Endothelial cell of umbilical vein (primary cell): Measurements from ENCODE around the gene CLDN19. TPM values are rescaled to one million over a fixed set of nuclear protein-coding genes. Genes with fewer than 3 reads are reported as not detected.

ENCODE experiments used
- BruUV-seq: library from RNA; stranded (reverse); fragments of 400-500 nt; replicated peaks from 2 replicates; lab custom pipeline; 2021; lab: Mats Ljungman, UMichigan
- CTCF ChIA-PET: fragments of 300-600, 350-600 bp; sonication (Branson Sonifier 250); formaldehyde crosslinking; loops from one replicate; lab custom pipeline; 2021; ENCODE audit warnings: antibody characterized with exemption, inconsistent platforms; lab: Charles Lee
- POLR2A ChIA-PET: fragments of 300-600, 350-600 bp; sonication (Branson Sonifier 250); formaldehyde crosslinking; loops from one replicate; lab custom pipeline; 2021; ENCODE audit warnings: antibody characterized with exemption, inconsistent platforms; lab: Charles Lee
- DNase-seq: peaks from one replicate; pipeline ENCODE4 v3.0.0-alpha.2; 2011; ENCODE audit warnings: low read depth, low spot score
- FAIRE-seq: peaks from 2 replicates; lab custom pipeline; 2011; peaks lifted over from hg19 to GRCh38; lab: Jason Lieb, UNC
- H2AFZ ChIP-seq: 2 replicates; pipeline ENCODE4 v1.6.0; 2012; ENCODE audit warnings: low read depth, low read length, control low read depth, inconsistent platforms
- H3K27ac ChIP-seq: 2 replicates; pipeline ENCODE4 v1.5.1; 2011; ENCODE audit warnings: low read depth, mild to moderate bottlenecking, control low read depth, low read length, moderate library complexity; ENCODE audit not compliant: insufficient read depth
- H3K27me3 ChIP-seq, 2 experiments: 2 replicates each; pipeline versions ENCODE4 v1.6.0 to v1.6.1; 2011; ENCODE audit warnings: low read length in 2 of 2, mixed read lengths in 1 of 2; ENCODE audit not compliant: control insufficient read depth in 2 of 2, insufficient read depth in 2 of 2
- H3K36me3 ChIP-seq, 2 experiments: 2 replicates in 1 of 2; 3 replicates in 1 of 2; pipeline ENCODE4 v1.5.1; 2011; ENCODE audit warnings: low read length in 2 of 2, mild to moderate bottlenecking in 1 of 2, moderate library complexity in 1 of 2; ENCODE audit not compliant: control insufficient read depth in 2 of 2, insufficient read depth in 2 of 2; ENCODE audit errors: extremely low read depth in 1 of 2
- H3K4me1 ChIP-seq: 3 replicates; pipeline ENCODE4 v1.5.1; 2011; ENCODE audit warnings: mild to moderate bottlenecking, low read length; ENCODE audit not compliant: control insufficient read depth, insufficient read depth; ENCODE audit errors: extremely low read depth
- H3K4me2 ChIP-seq: 2 replicates; pipeline ENCODE4 v1.6.1; 2011; ENCODE audit warnings: low read length, control low read depth, mixed read lengths; ENCODE audit not compliant: insufficient read depth
- H3K4me3 ChIP-seq, 3 experiments: fragments of 200-600 bp in 1 of 3; sonication (generic), shearing (Covaris generic) in 1 of 3; replicated peaks in 1 of 3; 2 replicates each; pipeline ENCODE4 v1.5.1; 2011 to 2016; ENCODE audit warnings: control low read depth in 3 of 3, low read length in 3 of 3, mild to moderate bottlenecking in 2 of 3, inconsistent platforms in 1 of 3, low read depth in 1 of 3, moderate library complexity in 1 of 3; ENCODE audit not compliant: insufficient read depth in 1 of 3
- H3K79me2 ChIP-seq: 2 replicates; pipeline ENCODE4 v1.6.0; 2012; ENCODE audit warnings: low read length, inconsistent platforms; ENCODE audit not compliant: control insufficient read depth, insufficient read depth
- H3K9ac ChIP-seq: replicated peaks from 2 replicates; pipeline ENCODE3; 2011; ENCODE audit warnings: low read length, control low read depth; ENCODE audit not compliant: insufficient read depth; ENCODE audit errors: extremely low read depth
- H3K9me1 ChIP-seq: replicated peaks from 3 replicates; pipeline ENCODE4 v1.6.0; 2011; ENCODE audit warnings: mild to moderate bottlenecking, low read length; ENCODE audit not compliant: control insufficient read depth, insufficient read depth; ENCODE audit errors: extremely low read depth
- H3K9me3 ChIP-seq: replicated peaks from 2 replicates; pipeline ENCODE4 v1.5.1; 2012; ENCODE audit warnings: low read length, inconsistent platforms; ENCODE audit not compliant: control insufficient read depth, insufficient read depth
- H4K20me1 ChIP-seq: replicated peaks from 2 replicates; pipeline ENCODE3; 2011; ENCODE audit warnings: mild to moderate bottlenecking, low read length; ENCODE audit not compliant: control insufficient read depth, insufficient read depth; ENCODE audit errors: extremely low read depth
- CTCF ChIP-seq, 2 donors: IDR thresholded peaks; 1 replicate in 1 of 2; 2 replicates in 1 of 2; pipeline ENCODE4 v1.5.1; 2011; ENCODE audit warnings: low read length in 2 of 2, mild to moderate bottlenecking in 2 of 2, moderate library complexity in 2 of 2, control low read depth in 1 of 2, inconsistent platforms in 1 of 2, low read depth in 1 of 2; ENCODE audit not compliant: insufficient read depth in 1 of 2; ENCODE audit errors: extremely low read depth in 1 of 2
- EZH2 ChIP-seq: IDR thresholded peaks from 2 replicates; pipeline ENCODE4 v1.6.1; 2012; ENCODE audit warnings: borderline replicate concordance, low read depth, mild to moderate bottlenecking, moderate library complexity, low read length, inconsistent platforms; ENCODE audit not compliant: severe bottlenecking
- FOS ChIP-seq: IDR thresholded peaks from 2 replicates; pipeline ENCODE4 v1.6.1; 2011; ENCODE audit warnings: mild to moderate bottlenecking, low read length, moderate library complexity, borderline replicate concordance; ENCODE audit not compliant: insufficient read depth
- GATA2 ChIP-seq: IDR thresholded peaks from 2 replicates; pipeline ENCODE4 v1.7.0; 2011; ENCODE audit warnings: low read depth, mild to moderate bottlenecking, moderate library complexity, mixed read lengths, low read length; ENCODE audit not compliant: insufficient read length, insufficient read depth
- JUN ChIP-seq: IDR thresholded peaks from 2 replicates; pipeline ENCODE4 v1.6.1; 2011; ENCODE audit warnings: borderline replicate concordance, low read depth; ENCODE audit not compliant: insufficient read length, insufficient read depth
- MAX ChIP-seq: IDR thresholded peaks from 2 replicates; pipeline ENCODE4 v1.6.1; 2011; ENCODE audit not compliant: insufficient read depth, insufficient read length
- MYC ChIP-seq: IDR thresholded peaks from one replicate; pipeline ENCODE4 v1.6.1; 2011; ENCODE audit warnings: mild to moderate bottlenecking, low read depth, low read length
- POLR2A ChIP-seq: IDR thresholded peaks from 2 replicates; pipeline ENCODE4 v1.6.1; 2012; ENCODE audit warnings: low read depth, mild to moderate bottlenecking, control low read depth, low read length
- POLR2AphosphoS5 ChIP-seq: IDR thresholded peaks from 2 replicates; pipeline ENCODE4 v1.6.1; 2012; ENCODE audit warnings: low read depth, mild to moderate bottlenecking, control low read depth, low read length, moderate library complexity; ENCODE audit not compliant: insufficient read depth
- dilution Hi-C: fragments of 300-500 bp; cut with MboI; formaldehyde crosslinking; loops from one replicate; pipeline ENCODE4 v1.15.0; 2019; ENCODE audit warnings: low sequenced_read_pairs; ENCODE audit not compliant: extremely low pct_ligation_motif_present
- intact Hi-C: fragments of 100-400 bp; cut with micrococcal nuclease; formaldehyde crosslinking; loops from one replicate; pipeline ENCODE4 v1.10.0; 2022
- polyA plus RNA-seq, 4 experiments: library from polyadenylated mRNA; depleted of rRNA in 3 of 4; stranded (reverse) in 3 of 4; unstranded in 1 of 4; fragments of >200 nt; gene quantifications; 2 replicates each; pipeline versions ENCODE4 v1.2.1 to v1.2.3, GENCODE V29; 2011 to 2012; ENCODE audit warnings: missing spikeins in 1 of 4
- total RNA-seq: library from RNA; stranded (reverse); gene quantifications from 2 replicates; pipeline ENCODE4 v1.2.3, GENCODE V29; 2021

The CLDN19 gene
- total and polyA plus RNA-seq, 2 donors (not counting 3 experiments of a cell fraction or from before 2014, with no cell fraction given): not detected

GRCh38 chr1:42721926-42722325 lies 18.1 kb downstream of the CLDN19 start:
- BruUV-seq: no TSS peak
- DNase-seq: no peak
- Histone ChIP-seq H3K79me2 (no peaks in the 10 kb centered on the region), H3K4me1 (no peaks in the 10 kb centered on the region), H3K9me1 (no peaks in the 10 kb centered on the region), H3K4me3 (no peak overlapping the region), H2AFZ (no peak overlapping the region), H3K9me3 (no peaks in the 10 kb centered on the region), H3K4me2 (no peak overlapping the region), H3K36me3 (no peaks in the 10 kb centered on the region), H3K27ac (no peak overlapping the region), H3K9ac (no peak overlapping the region), H3K27me3 (no peaks in the 10 kb centered on the region), H4K20me1 (no peaks in the 10 kb centered on the region)
- ChIA-PET CTCF (interaction anchor here (0.6 kb wide), 2 partner anchors 37 to 613 kb away, joined by 3 read pairs; no protein-coding TSS in a partner anchor), POLR2A (no interaction called here)
- TF ChIP-seq GATA2 (no peak), JUN (no peak), MYC (no peak), MAX (no peak), EZH2 (no peak), POLR2A (no peak), POLR2AphosphoS5 (no peak)
- FAIRE-seq: no peak
- intact Hi-C loops: no loop called here
- dilution Hi-C loops: no loop called here

GRCh38 chr1:42720868-42721267 lies 19.2 kb downstream of the CLDN19 start:
- Histone ChIP-seq H3K79me2 (no peaks in the 10 kb centered on the region), H3K36me3 (no peaks in the 10 kb centered on the region), H3K4me1 (no peaks in the 10 kb centered on the region), H2AFZ (no peak overlapping the region), H3K27me3 (no peaks in the 10 kb centered on the region), H3K4me2 (no peak overlapping the region), H3K4me3 (no peak overlapping the region), H4K20me1 (no peaks in the 10 kb centered on the region), H3K9me3 (no peaks in the 10 kb centered on the region), H3K27ac (no peak overlapping the region), H3K9ac (no peak overlapping the region), H3K9me1 (no peaks in the 10 kb centered on the region)
- CTCF ChIA-PET: no interaction called here
- DNase-seq (no peak), FAIRE-seq (no peak)
- POLR2A ChIA-PET: no interaction called here
- TF ChIP-seq FOS: no peak
- TF ChIP-seq MYC: no peak
- TF ChIP-seq JUN: no peak
- no peak for TF ChIP-seq MAX
- no peak for TF ChIP-seq POLR2A
- no peak for TF ChIP-seq EZH2
- TF ChIP-seq POLR2AphosphoS5: no peak
- TF ChIP-seq CTCF (IDR thresholded peaks at IDR 0.05; ENCODE audit: extremely low read depth in 1 of 2, insufficient read depth in 1 of 2, low read depth in 1 of 2, low read length in 2 of 2): no peak
- TF ChIP-seq GATA2: no peak
- intact Hi-C loops: no loop called here
- no TSS peak for BruUV-seq
- dilution Hi-C loops: no loop called here
